ENCODE data around the gene GON7. TPM values are rescaled to one million over a fixed set of nuclear protein-coding genes. Genes with fewer than 3 reads are reported as not detected.

The GON7 gene, protein sequence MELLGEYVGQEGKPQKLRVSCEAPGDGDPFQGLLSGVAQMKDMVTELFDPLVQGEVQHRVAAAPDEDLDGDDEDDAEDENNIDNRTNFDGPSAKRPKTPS
- 10 to 100 TPM in 1 of 4 donors, 1 to 10 TPM in 3; 5.6 to 11.3 (median 7.4) TPM for total RNA-seq

DNA sequence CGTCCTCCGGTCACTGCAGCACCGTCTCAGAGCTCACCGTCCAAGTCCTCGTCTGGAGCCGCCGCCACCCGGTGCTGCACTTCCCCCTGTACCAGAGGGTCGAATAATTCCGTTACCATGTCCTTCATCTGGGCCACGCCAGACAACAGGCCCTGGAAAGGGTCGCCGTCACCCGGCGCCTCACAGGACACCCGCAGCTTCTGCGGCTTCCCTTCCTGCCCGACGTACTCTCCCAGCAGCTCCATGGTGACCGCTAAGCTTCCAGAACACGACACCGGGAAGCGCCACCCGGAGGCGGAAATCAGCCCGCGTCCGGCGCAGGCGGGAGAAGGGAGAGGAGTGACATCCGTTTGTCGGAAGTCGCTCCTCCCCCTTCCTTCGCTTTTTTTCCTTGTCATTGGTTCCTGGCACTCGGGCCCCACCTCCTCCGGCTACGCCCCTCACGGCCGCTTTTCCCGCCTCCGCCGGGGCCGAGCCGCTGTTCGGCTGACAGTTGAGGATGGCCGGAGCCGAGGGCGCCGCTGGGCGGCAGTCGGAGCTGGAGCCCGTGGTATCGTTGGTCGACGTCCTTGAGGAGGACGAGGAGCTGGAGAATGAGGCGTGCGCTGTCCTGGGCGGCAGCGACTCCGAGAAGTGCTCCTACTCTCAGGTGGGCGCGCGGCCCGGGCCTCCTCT, at the start of gene GON7, which contains the start of gene UBR7:
TSS of gene GON7 (minus strand) at position 273 of the 675 bp plus-strand sequence. CDS start at position 245, 28 bp downstream.
TSS of gene UBR7 (plus strand) at position 464 of the 675 bp plus-strand sequence. CDS start at position 500, 36 bp downstream.
- peak; percentile 96 to 97 for DNase-seq (ENCODE audit: low spot score in 2 of 2)
- peak within 1 kb of the TSS; percentile 85 for H3K27ac ChIP-seq
- H3K4me3 ChIP-seq, result peak within 1 kb of the TSS; percentile 98
- no peaks in the 10 kb centered on the region for H3K27me3 ChIP-seq
- H3K4me1 ChIP-seq, result peaks cover 33% of the 10 kb centered on the region
- peaks cover 7% of the 10 kb centered on the region for H3K36me3 ChIP-seq
- H3K9me3 ChIP-seq, result no peaks in the 10 kb centered on the region
- under 1% methylated on average over 38 of the region's 65 CpGs for WGBS
- TF ChIP-seq POLR2AphosphoS5 (IDR thresholded peaks at IDR 0.05) (peak in 2 of 3 donors; percentile 72 to 74), EP300 (IDR thresholded peaks at IDR 0.05) (no peak), POLR2A (IDR thresholded peaks at IDR 0.05) (peak in 1 of 2 donors; percentile 28)
- TF ChIP-seq, protein P1, sequence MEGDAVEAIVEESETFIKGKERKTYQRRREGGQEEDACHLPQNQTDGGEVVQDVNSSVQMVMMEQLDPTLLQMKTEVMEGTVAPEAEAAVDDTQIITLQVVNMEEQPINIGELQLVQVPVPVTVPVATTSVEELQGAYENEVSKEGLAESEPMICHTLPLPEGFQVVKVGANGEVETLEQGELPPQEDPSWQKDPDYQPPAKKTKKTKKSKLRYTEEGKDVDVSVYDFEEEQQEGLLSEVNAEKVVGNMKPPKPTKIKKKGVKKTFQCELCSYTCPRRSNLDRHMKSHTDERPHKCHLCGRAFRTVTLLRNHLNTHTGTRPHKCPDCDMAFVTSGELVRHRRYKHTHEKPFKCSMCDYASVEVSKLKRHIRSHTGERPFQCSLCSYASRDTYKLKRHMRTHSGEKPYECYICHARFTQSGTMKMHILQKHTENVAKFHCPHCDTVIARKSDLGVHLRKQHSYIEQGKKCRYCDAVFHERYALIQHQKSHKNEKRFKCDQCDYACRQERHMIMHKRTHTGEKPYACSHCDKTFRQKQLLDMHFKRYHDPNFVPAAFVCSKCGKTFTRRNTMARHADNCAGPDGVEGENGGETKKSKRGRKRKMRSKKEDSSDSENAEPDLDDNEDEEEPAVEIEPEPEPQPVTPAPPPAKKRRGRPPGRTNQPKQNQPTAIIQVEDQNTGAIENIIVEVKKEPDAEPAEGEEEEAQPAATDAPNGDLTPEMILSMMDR (IDR thresholded peaks at IDR 0.05), result peak in 1 of 2 donors; percentile 40

DNA sequence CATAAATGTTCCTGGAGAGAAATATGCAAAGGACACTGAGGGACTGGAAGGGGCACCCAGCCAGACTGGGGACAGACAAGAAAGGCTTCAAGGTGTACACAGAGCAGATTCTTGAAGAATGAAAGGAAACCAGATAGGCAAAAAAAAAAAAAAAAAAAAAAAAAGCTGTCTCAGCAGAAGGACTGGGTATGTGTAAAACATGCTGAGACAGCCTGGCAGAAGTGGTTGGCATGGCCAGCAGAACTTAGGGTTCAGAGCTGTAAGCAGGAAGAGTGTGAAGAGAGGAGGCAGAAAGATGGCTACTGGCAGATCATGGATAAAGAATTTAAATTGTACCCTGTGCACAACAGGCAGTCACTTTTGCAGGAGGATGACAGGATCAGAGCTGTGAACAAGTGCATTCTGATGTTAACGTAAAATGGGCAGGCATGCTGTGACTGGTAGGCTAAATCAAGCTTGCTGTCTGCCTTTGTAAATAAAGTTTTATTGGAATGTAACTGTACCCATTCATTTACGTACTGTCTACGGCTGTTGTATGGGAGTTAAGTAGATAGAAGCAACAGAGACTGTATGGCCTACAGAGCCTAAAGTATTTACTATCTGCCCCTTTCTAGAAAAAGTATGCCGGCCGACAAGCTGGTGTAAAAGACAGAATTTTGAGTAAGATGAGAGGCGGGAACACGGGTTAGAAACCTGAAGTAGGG, 42.4 kb upstream of the GON7 start:
- Histone ChIP-seq H3K36me3 (peaks cover 72% of the 10 kb centered on the region), H3K9me3 (no peaks in the 10 kb centered on the region), H3K27ac (no peak overlapping the region), H3K27me3 (no peaks in the 10 kb centered on the region), H3K4me1 (no peaks in the 10 kb centered on the region), H3K4me3 (no peak overlapping the region)
- TF ChIP-seq EP300 (IDR thresholded peaks at IDR 0.05) (no peak), POLR2AphosphoS5 (IDR thresholded peaks at IDR 0.05) (no peak), POLR2A (IDR thresholded peaks at IDR 0.05) (no peak)
- TF ChIP-seq, protein P1 (IDR thresholded peaks at IDR 0.05), result no peak
- DNase-seq (ENCODE audit: low spot score in 2 of 2), result no peak
- 93% methylated on average over 7 of the region's 7 CpGs for WGBS

DNA sequence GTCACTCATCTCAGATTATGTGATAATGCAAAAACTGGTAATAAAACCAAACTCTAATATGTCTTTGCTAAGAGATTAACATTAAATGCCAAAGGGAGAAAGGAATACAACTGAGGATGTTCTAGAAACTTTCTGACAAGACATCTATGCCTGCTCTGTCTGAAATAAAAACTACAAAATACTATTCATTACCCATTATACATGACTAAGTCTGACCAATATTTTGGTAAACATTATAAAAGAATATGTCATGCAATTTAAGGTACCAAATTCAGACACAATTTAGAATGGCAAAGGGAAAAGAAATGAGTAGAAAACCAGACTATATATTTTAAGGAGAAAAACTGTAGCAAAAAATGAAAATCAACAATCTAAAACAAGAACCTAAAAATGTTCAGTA, 39.7 kb upstream of the GON7 start:
- H3K36me3 ChIP-seq, result peaks cover 85% of the 10 kb centered on the region

DNA sequence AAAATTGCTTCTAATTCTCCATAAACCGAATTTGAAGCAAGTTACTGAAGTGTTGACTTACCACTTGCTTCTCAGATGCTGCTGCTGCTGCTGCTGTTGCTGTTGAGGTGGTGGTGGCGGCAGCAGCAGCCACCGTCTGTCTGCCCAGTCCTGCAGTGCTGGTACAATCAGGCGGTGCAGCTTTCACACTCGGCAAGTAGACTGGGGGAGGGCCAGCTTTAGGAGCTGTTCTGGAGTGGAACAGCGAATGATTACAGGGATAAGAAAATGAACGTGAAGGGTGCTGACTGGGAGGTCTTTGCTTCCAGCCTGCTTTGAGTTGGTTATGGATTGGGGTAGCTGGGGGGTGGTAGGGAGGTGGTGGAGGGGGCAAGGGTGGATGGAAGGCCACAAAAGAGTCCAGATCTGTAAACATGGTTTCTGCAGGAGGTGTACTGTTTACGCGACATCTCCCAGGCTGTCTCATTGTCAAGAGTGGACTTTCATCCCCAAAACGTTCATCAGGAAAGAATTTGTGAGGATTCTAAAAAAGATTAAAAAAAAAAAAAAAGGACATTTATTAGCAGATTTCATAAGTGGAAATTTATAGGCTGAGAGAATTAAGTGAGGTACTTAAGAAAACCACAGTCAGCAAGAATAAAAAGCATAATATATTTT, 39.0 kb upstream of the GON7 start:
- H3K36me3 ChIP-seq, result peaks cover 85% of the 10 kb centered on the region
- WGBS, result 89% methylated on average over 10 of the region's 10 CpGs
- TF ChIP-seq, protein P1 (IDR thresholded peaks at IDR 0.05), result no peak

More for the DNA sequence above, 39.7 kb upstream of the GON7 start:
- TF ChIP-seq, protein P1 (IDR thresholded peaks at IDR 0.05), result no peak
- TF ChIP-seq POLR2A (IDR thresholded peaks at IDR 0.05), result no peak
- no peak for TF ChIP-seq EP300 (IDR thresholded peaks at IDR 0.05)
- no peak for TF ChIP-seq POLR2AphosphoS5 (IDR thresholded peaks at IDR 0.05)
- DNase-seq (ENCODE audit: low spot score in 2 of 2), result no peak
- Histone ChIP-seq H3K9me3 (no peaks in the 10 kb centered on the region), H3K27ac (no peak overlapping the region), H3K4me3 (no peak overlapping the region), H3K4me1 (no peaks in the 10 kb centered on the region), H3K27me3 (no peaks in the 10 kb centered on the region)

DNA sequence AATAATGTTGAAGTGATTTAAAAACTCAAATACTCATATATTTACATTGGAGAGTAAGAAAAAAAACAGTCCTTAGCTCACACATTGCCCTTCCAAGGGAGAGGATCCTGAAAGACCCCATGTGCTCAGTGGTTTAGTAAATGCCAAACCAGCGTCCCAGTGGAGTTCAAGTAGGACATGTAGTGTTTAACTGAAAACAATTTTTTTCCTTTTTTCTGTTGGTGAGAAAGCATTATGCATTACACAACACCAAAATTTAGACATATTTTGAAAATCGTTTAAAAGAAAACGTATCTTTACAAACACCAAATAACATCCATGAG, 33.8 kb upstream of the GON7 start:
- H3K27me3 ChIP-seq, result no peaks in the 10 kb centered on the region
- 90% methylated on average over 3 of the region's 3 CpGs for WGBS
- H3K27ac ChIP-seq, result no peak overlapping the region
- H3K36me3 ChIP-seq, result peaks cover 55% of the 10 kb centered on the region
- no peak for TF ChIP-seq POLR2AphosphoS5 (IDR thresholded peaks at IDR 0.05)
- TF ChIP-seq EP300 (IDR thresholded peaks at IDR 0.05), result no peak
- no peak for TF ChIP-seq POLR2A (IDR thresholded peaks at IDR 0.05)
- TF ChIP-seq, protein P1 (IDR thresholded peaks at IDR 0.05), result no peak
- H3K9me3 ChIP-seq, result no peaks in the 10 kb centered on the region
- no peak for DNase-seq (ENCODE audit: low spot score in 2 of 2)
- no peak overlapping the region for H3K4me3 ChIP-seq
- no peaks in the 10 kb centered on the region for H3K4me1 ChIP-seq

More for the DNA sequence above, 39.0 kb upstream of the GON7 start:
- no peaks in the 10 kb centered on the region for H3K9me3 ChIP-seq
- no peak overlapping the region for H3K4me3 ChIP-seq
- H3K4me1 ChIP-seq, result no peaks in the 10 kb centered on the region
- no peak for DNase-seq (ENCODE audit: low spot score in 2 of 2)
- no peak overlapping the region for H3K27ac ChIP-seq
- no peaks in the 10 kb centered on the region for H3K27me3 ChIP-seq

All from suprapubic skin (tissue), 4 donors.